SK-N-SH (cell line): ENCODE measurements around the gene TTC28. TPM values are rescaled to one million over a fixed set of nuclear protein-coding genes. Genes with fewer than 3 reads are reported as not detected.

Source experiments
- CTCF ChIA-PET: fragments of 300-600, 350-600 bp; formaldehyde crosslinking; extraction: SDS; loops from one replicate; lab custom pipeline; 2021; lab: Yijun Ruan, JAX
- POLR2A ChIA-PET: fragments of 350-600 bp; sonication (Branson Sonifier 250); formaldehyde crosslinking; extraction: SDS; loops from one replicate; lab custom pipeline; 2020; ENCODE audit warnings: antibody characterized with exemption, inconsistent platforms; lab: Yijun Ruan, JAX
- DNase-seq: peaks from one replicate; pipeline ENCODE4 v3.0.0; 2012
- H2AFZ ChIP-seq: fragments of 200-600 bp; sonication (generic); 2 replicates; pipeline ENCODE4 v1.8.1; 2016; ENCODE audit warnings: antibody characterized with exemption, mild to moderate bottlenecking, low read depth
- H3F3A ChIP-seq: fragments of 200-600 bp; sonication (generic); replicated peaks from 2 replicates; pipeline ENCODE3; 2016; ENCODE audit warnings: antibody characterized with exemption, mild to moderate bottlenecking; ENCODE audit not compliant: insufficient read depth
- H3K27ac ChIP-seq, 2 experiments: fragments of 200-500 bp in 1 of 2; fragments of 200-600 bp in 1 of 2; sonication (Bioruptor generic) in 1 of 2; sonication (generic), shearing (Covaris generic) in 1 of 2; 2 replicates each; pipeline versions ENCODE4 v1.5.1 to v1.6.1; 2014 to 2016; ENCODE audit warnings: low read depth in 2 of 2, inconsistent platforms in 1 of 2, low read length in 1 of 2, mild to moderate bottlenecking in 1 of 2, mixed read lengths in 1 of 2
- H3K27me3 ChIP-seq: fragments of 200-600 bp; sonication (generic), shearing (Covaris generic); 2 replicates; pipeline ENCODE4 v1.6.1; 2016; ENCODE audit warnings: mixed run types; ENCODE audit not compliant: insufficient read depth
- H3K36me3 ChIP-seq, 2 experiments: fragments of 200-500 bp in 1 of 2; fragments of 200-600 bp in 1 of 2; sonication (Bioruptor generic) in 1 of 2; sonication (generic) in 1 of 2; replicated peaks in 1 of 2; 2 replicates each; pipeline versions ENCODE3 to v1.5.1; 2014 to 2016; ENCODE audit warnings: low read length in 1 of 2, mild to moderate bottlenecking in 1 of 2; ENCODE audit not compliant: insufficient read depth in 2 of 2, control insufficient read depth in 1 of 2
- H3K4me1 ChIP-seq, 2 experiments: fragments of 200-500 bp in 1 of 2; fragments of 200-600 bp in 1 of 2; sonication (Bioruptor generic) in 1 of 2; sonication (generic), shearing (Covaris generic) in 1 of 2; 2 replicates each; pipeline versions ENCODE4 v1.5.1 to v1.6.1; 2014 to 2016; ENCODE audit warnings: low read depth in 1 of 2, low read length in 1 of 2, mixed run types in 1 of 2; ENCODE audit not compliant: insufficient read depth in 2 of 2, control insufficient read depth in 1 of 2
- H3K4me2 ChIP-seq: fragments of 200-600 bp; sonication (generic), shearing (Covaris generic); 2 replicates; pipeline ENCODE4 v1.6.1; 2017; ENCODE audit warnings: mixed run types
- H3K4me3 ChIP-seq, 2 experiments: fragments of 200-500 bp in 1 of 2; fragments of 200-600 bp in 1 of 2; sonication (Bioruptor generic) in 1 of 2; sonication (generic), shearing (Covaris generic) in 1 of 2; 2 replicates each; pipeline versions ENCODE4 v1.5.1 to v1.8.1; 2014 to 2016; ENCODE audit warnings: low read depth in 2 of 2, inconsistent platforms in 1 of 2, low read length in 1 of 2, mild to moderate bottlenecking in 1 of 2, mixed read lengths in 1 of 2, moderate library complexity in 1 of 2
- H3K79me2 ChIP-seq: fragments of 200-600 bp; sonication (generic); 2 replicates; pipeline ENCODE4 v1.8.1; 2017; ENCODE audit warnings: mild to moderate bottlenecking; ENCODE audit not compliant: insufficient read depth
- H3K9ac ChIP-seq: fragments of 200-600 bp; sonication (generic); 2 replicates; pipeline ENCODE4 v1.6.1; 2017; ENCODE audit warnings: mixed run types
- H3K9me2 ChIP-seq: fragments of 200-600 bp; sonication (generic); 2 replicates; pipeline ENCODE4 v1.6.1; 2017; ENCODE audit warnings: mixed run types
- H3K9me3 ChIP-seq: fragments of 200-600 bp; sonication (generic); 2 replicates; pipeline ENCODE4 v1.6.1; 2017; ENCODE audit warnings: mixed run types, mild to moderate bottlenecking, moderate library complexity
- H4K20me1 ChIP-seq: fragments of 200-600 bp; sonication (generic); 2 replicates; pipeline ENCODE4 v1.6.1; 2017; ENCODE audit warnings: mild to moderate bottlenecking, mixed run types; ENCODE audit not compliant: insufficient read depth
- CTCF ChIP-seq: fragments of 200-600 bp; sonication (generic); IDR thresholded peaks from 2 replicates; pipeline ENCODE4 v1.6.1; 2017; ENCODE audit warnings: antibody characterized with exemption, mild to moderate bottlenecking, moderate library complexity
- ELF1 ChIP-seq: IDR thresholded peaks from 2 replicates; pipeline ENCODE4 v1.4.0; 2012
- FOSL2 ChIP-seq: IDR thresholded peaks from 2 replicates; pipeline ENCODE4 v1.4.0; 2012; ENCODE audit warnings: low read depth, mild to moderate bottlenecking, moderate library complexity, borderline replicate concordance
- GABPA ChIP-seq: IDR thresholded peaks from 2 replicates; pipeline ENCODE4 v1.4.0; 2012; ENCODE audit warnings: low read depth, mild to moderate bottlenecking
- JUND ChIP-seq: IDR thresholded peaks from 2 replicates; pipeline ENCODE4 v1.4.0; 2012
- MEF2A ChIP-seq: IDR thresholded peaks from 2 replicates; pipeline ENCODE4 v1.4.0; 2012; ENCODE audit warnings: low read depth, borderline replicate concordance
- NFIC ChIP-seq: IDR thresholded peaks from 2 replicates; pipeline ENCODE4 v1.4.0; 2012; ENCODE audit warnings: borderline replicate concordance
- NRF1 ChIP-seq: IDR thresholded peaks from 2 replicates; pipeline ENCODE4 v1.6.1; 2012; ENCODE audit warnings: low read depth, mild to moderate bottlenecking, low read length
- POLR2AphosphoS5 ChIP-seq: IDR thresholded peaks from 2 replicates; pipeline ENCODE4 v1.6.1; 2012; ENCODE audit warnings: low read depth, low read length
- RAD21 ChIP-seq: IDR thresholded peaks from 2 replicates; pipeline ENCODE4 v1.6.1; 2012; ENCODE audit warnings: mild to moderate bottlenecking, low read length
- RFX5 ChIP-seq: IDR thresholded peaks from 2 replicates; pipeline ENCODE4 v1.6.1; 2012; ENCODE audit warnings: mild to moderate bottlenecking, improper control_type of control experiment, low read length
- RXRA ChIP-seq: IDR thresholded peaks from 2 replicates; pipeline ENCODE4 v1.4.0; 2012; ENCODE audit warnings: low read depth, mild to moderate bottlenecking, borderline replicate concordance
- SMC3 ChIP-seq: IDR thresholded peaks from 2 replicates; pipeline ENCODE4 v1.6.1; 2012; ENCODE audit warnings: low read depth, low read length, improper control_type of control experiment
- TAF1 ChIP-seq: IDR thresholded peaks from 2 replicates; pipeline ENCODE4 v1.6.1; 2012; ENCODE audit warnings: low read depth, mild to moderate bottlenecking, low read length, moderate library complexity, borderline replicate concordance
- TCF12 ChIP-seq: IDR thresholded peaks from 2 replicates; pipeline ENCODE4 v1.4.0; 2012
- TEAD4 ChIP-seq: IDR thresholded peaks from 2 replicates; pipeline ENCODE4 v1.4.0; 2012; ENCODE audit warnings: mild to moderate bottlenecking, borderline replicate concordance; ENCODE audit not compliant: insufficient read depth
- USF1 ChIP-seq: IDR thresholded peaks from 2 replicates; pipeline ENCODE4 v1.4.0; 2012; ENCODE audit warnings: low read depth, borderline replicate concordance
- USF2 ChIP-seq: fragments of 150-350 bp; IDR thresholded peaks from 2 replicates; pipeline ENCODE4 v1.6.1; 2017; ENCODE audit warnings: antibody characterized with exemption, low read length, low read depth, borderline replicate concordance
- YY1 ChIP-seq: IDR thresholded peaks from 2 replicates; pipeline ENCODE4 v1.4.0; 2012; ENCODE audit warnings: low read depth, mild to moderate bottlenecking
- WGBS: methylation state at CpG from one replicate; pipeline ENCODE4 v1.1.6; 2017; ENCODE audit warnings: low lambda C conversion rate; 5-methylcytosine and 5-hydroxymethylcytosine counted together
- polyA plus RNA-seq, 3 experiments: library from polyadenylated mRNA; depleted of rRNA; stranded (reverse); fragments of >200 nt; gene quantifications; 2 replicates each; pipeline ENCODE4 v1.2.3, GENCODE V29; 2012
- TF ChIP-seq, protein P1 (sequence below): IDR thresholded peaks from 2 replicates; pipeline ENCODE4 v1.4.0; 2012; ENCODE audit warnings: low read depth
- TF ChIP-seq, protein P2 (sequence below): IDR thresholded peaks from 2 replicates; pipeline ENCODE4; 2012

Gene TTC28
- polyA plus RNA-seq, 1 of the 3 experiments (the other 2 are of a cell fraction), result 5.9 TPM

- no peak for TF ChIP-seq MEF2A
- TF ChIP-seq, protein P1, sequence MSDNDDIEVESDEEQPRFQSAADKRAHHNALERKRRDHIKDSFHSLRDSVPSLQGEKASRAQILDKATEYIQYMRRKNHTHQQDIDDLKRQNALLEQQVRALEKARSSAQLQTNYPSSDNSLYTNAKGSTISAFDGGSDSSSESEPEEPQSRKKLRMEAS, result no peak
- peak; percentile 63 for TF ChIP-seq CTCF
- no peak for TF ChIP-seq NFIC
- TF ChIP-seq RAD21, result peak; percentile 87
- no peak for TF ChIP-seq GABPA
- no peak for TF ChIP-seq RFX5
- TF ChIP-seq RXRA, result no peak
- peak; percentile 66 for TF ChIP-seq SMC3
- TF ChIP-seq YY1, result no peak
- TF ChIP-seq, all 33 proteins: peak for 3
- DNase-seq, result peak; percentile 25
- POLR2A ChIA-PET, result interaction anchor here (0.6 kb wide), 1 partner anchor 218 kb away, joined by 3 read pairs; no protein-coding TSS in a partner anchor
Observed at GRCh38 chr22:28600546-28601143, 79.0 kb downstream of the TTC28 start.

GRCh38 chr22:28599693-28600092 is 79.9 kb downstream of the TTC28 start:
- H4K20me1 ChIP-seq, result no peaks in the 10 kb centered on the region
- peaks cover 5% of the 10 kb centered on the region in 2 experiments; a peak in 2 of 4 replicates for H3K4me1 ChIP-seq
- no peak overlapping the region for H3K4me3 ChIP-seq
- no peak for DNase-seq
- ChIA-PET POLR2A (no interaction called here), CTCF (interaction anchor here (0.5 to 3.4 kb wide), 41 partner anchors 8 to 651 kb away, joined by 3 to 97 read pairs (median 6); partner anchors contain the start of gene CCDC117)
- 74% methylated on average over 2 of the region's 2 CpGs for WGBS
- no peaks in the 10 kb centered on the region for H3K9me2 ChIP-seq
- H3K79me2 ChIP-seq, result peaks cover 15% of the 10 kb centered on the region
- peaks cover 3% of the 10 kb centered on the region for H3F3A ChIP-seq
- H3K9me3 ChIP-seq, result no peaks in the 10 kb centered on the region
- no peaks in the 10 kb centered on the region for H3K27me3 ChIP-seq
- no peak overlapping the region for H3K9ac ChIP-seq
- H3K36me3 ChIP-seq, result no peaks in the 10 kb centered on the region
- H2AFZ ChIP-seq, result no peak overlapping the region
- no peak overlapping the region for H3K4me2 ChIP-seq
- no peak overlapping the region for H3K27ac ChIP-seq
- TF ChIP-seq MEF2A (no peak), FOSL2 (no peak), TCF12 (no peak), USF1 (no peak), TEAD4 (no peak), TAF1 (no peak), YY1 (no peak), USF2 (no peak), ELF1 (no peak), CTCF (no peak), NRF1 (no peak), POLR2AphosphoS5 (no peak), JUND (no peak)
- TF ChIP-seq, protein P2, sequence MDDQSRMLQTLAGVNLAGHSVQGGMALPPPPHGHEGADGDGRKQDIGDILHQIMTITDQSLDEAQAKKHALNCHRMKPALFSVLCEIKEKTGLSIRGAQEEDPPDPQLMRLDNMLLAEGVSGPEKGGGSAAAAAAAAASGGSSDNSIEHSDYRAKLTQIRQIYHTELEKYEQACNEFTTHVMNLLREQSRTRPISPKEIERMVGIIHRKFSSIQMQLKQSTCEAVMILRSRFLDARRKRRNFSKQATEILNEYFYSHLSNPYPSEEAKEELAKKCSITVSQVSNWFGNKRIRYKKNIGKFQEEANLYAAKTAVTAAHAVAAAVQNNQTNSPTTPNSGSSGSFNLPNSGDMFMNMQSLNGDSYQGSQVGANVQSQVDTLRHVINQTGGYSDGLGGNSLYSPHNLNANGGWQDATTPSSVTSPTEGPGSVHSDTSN, result no peak

More at GRCh38 chr22:28600546-28601143, 79.0 kb downstream of the TTC28 start:
- Histone ChIP-seq H4K20me1 (no peaks in the 10 kb centered on the region), H3K27ac (no peak overlapping the region), H3K27me3 (no peaks in the 10 kb centered on the region), H3K36me3 (no peaks in the 10 kb centered on the region), H3K4me3 (no peak overlapping the region; a peak in 1 of 4 replicates), H3K4me1 (peaks cover 0 to 3% of the 10 kb centered on the region in 2 experiments; a peak in 2 of 4 replicates), H3K79me2 (peaks cover 15% of the 10 kb centered on the region), H3K9me3 (no peaks in the 10 kb centered on the region), H3K4me2 (no peak overlapping the region), H3K9ac (no peak overlapping the region), H2AFZ (no peak overlapping the region), H3F3A (peaks cover 6% of the 10 kb centered on the region), H3K9me2 (no peaks in the 10 kb centered on the region)
- WGBS, result 63% methylated on average over 3 of the region's 3 CpGs
- CTCF ChIA-PET, result interaction anchor here (0.6 to 3.4 kb wide), 67 partner anchors 9 to 758 kb away, joined by 3 to 97 read pairs (median 3); partner anchors contain the start of gene CCDC117
